B cell (primary cell): ENCODE data around the gene MAPK14.

Source experiments
- CTCF ChIP-seq: fragments of 200-600 bp; IDR thresholded peaks from one replicate; pipeline ENCODE4 v1.8.0; 2022; ENCODE audit warnings: antibody characterized with exemption, mild to moderate bottlenecking
- EZH2 ChIP-seq: IDR thresholded peaks from 2 replicates; pipeline ENCODE4 v1.6.1; 2012; ENCODE audit warnings: borderline replicate concordance, low read depth, mild to moderate bottlenecking, moderate library complexity, low read length; ENCODE audit not compliant: insufficient read depth, poor library complexity, severe bottlenecking

GRCh38 chr6:36124881-36125280 is 97.3 kb downstream of the MAPK14 start:
- TF ChIP-seq CTCF (no peak), EZH2 (no peak)
